H1 (cell line): ENCODE results near the gene UBR1. TPM values are rescaled to one million over a fixed set of nuclear protein-coding genes. Genes with fewer than 3 reads are reported as not detected.

Source experiments
- CTCF ChIA-PET: fragments of 300-600 bp; sonication (Branson Sonifier 250); formaldehyde crosslinking; loops from one replicate; lab custom pipeline; 2021; ENCODE audit not compliant: partially characterized antibody; lab: Charles Lee
- POLR2A ChIA-PET: fragments of 300-600 bp; sonication (Branson Sonifier 250); formaldehyde crosslinking; loops from one replicate; lab custom pipeline; 2021; ENCODE audit warnings: inconsistent platforms; ENCODE audit not compliant: partially characterized antibody; lab: Charles Lee
- DNase-seq, 2 experiments: peaks; one replicate each; pipeline versions ENCODE4 v3.0.0 to v3.0.0-alpha.2; 2010 to 2022; ENCODE audit warnings: low spot score in 2 of 2, low read depth in 1 of 2, mixed read lengths in 1 of 2
- FAIRE-seq: peaks from 2 replicates; lab custom pipeline; 2011; peaks lifted over from hg19 to GRCh38; lab: Jason Lieb, UNC
- H2AFZ ChIP-seq: 2 replicates; pipeline ENCODE4 v1.8.1; 2012; ENCODE audit warnings: low read length, inconsistent platforms
- H2AK5ac ChIP-seq: 2 replicates; pipeline ENCODE4 v1.6.1; 2013; ENCODE audit warnings: low read depth, low read length
- H2BK120ac ChIP-seq: replicated peaks from 2 replicates; pipeline ENCODE3; 2013; ENCODE audit warnings: low read depth, low read length, inconsistent platforms
- H2BK12ac ChIP-seq: 2 replicates; pipeline ENCODE4 v1.6.1; 2013; ENCODE audit warnings: low read depth, low read length
- H2BK15ac ChIP-seq: 2 replicates; pipeline ENCODE4 v1.6.1; 2013; ENCODE audit warnings: low read length
- H2BK20ac ChIP-seq: 2 replicates; pipeline ENCODE4 v1.6.1; 2013; ENCODE audit warnings: low read length
- H2BK5ac ChIP-seq: 2 replicates; pipeline ENCODE4 v1.6.1; 2013; ENCODE audit warnings: low read depth, low read length
- H3K14ac ChIP-seq: 2 replicates; pipeline ENCODE4 v1.6.1; 2013; ENCODE audit warnings: inconsistent platforms; ENCODE audit not compliant: insufficient read length
- H3K18ac ChIP-seq: 2 replicates; pipeline ENCODE4 v1.6.1; 2013; ENCODE audit warnings: low read length; ENCODE audit errors: extremely low read depth
- H3K23ac ChIP-seq: 2 replicates; pipeline ENCODE4 v1.6.1; 2013; ENCODE audit warnings: inconsistent platforms; ENCODE audit not compliant: insufficient read length
- H3K23me2 ChIP-seq: 2 replicates; pipeline ENCODE4 v1.6.1; 2013; ENCODE audit warnings: low read depth, low read length
- H3K27ac ChIP-seq: 2 replicates; pipeline ENCODE4 v1.6.1; 2011; ENCODE audit warnings: low read depth, low read length, inconsistent platforms
- H3K27me3 ChIP-seq, 4 experiments: replicated peaks in 1 of 4; 1 replicate in 1 of 4; 2 replicates in 3 of 4; pipeline versions ENCODE4 v1.6.1 to v1.8.1; 2011 to 2013; ENCODE audit warnings: low read length in 3 of 4, mild to moderate bottlenecking in 3 of 4, inconsistent platforms in 2 of 4, mixed read lengths in 2 of 4, moderate library complexity in 1 of 4; ENCODE audit not compliant: control insufficient read depth in 3 of 4, insufficient read depth in 3 of 4; ENCODE audit errors: extremely low read depth in 1 of 4
- H3K36me3 ChIP-seq, 4 experiments: 2 replicates each; pipeline versions ENCODE4 v1.6.1 to v1.8.1; 2011 to 2013; ENCODE audit warnings: mild to moderate bottlenecking in 4 of 4, low read length in 3 of 4, moderate library complexity in 2 of 4, control low read depth in 1 of 4, inconsistent platforms in 1 of 4; ENCODE audit not compliant: insufficient read depth in 4 of 4, control insufficient read depth in 2 of 4
- H3K4ac ChIP-seq: replicated peaks from 2 replicates; pipeline ENCODE3; 2013; ENCODE audit warnings: low read length, low read depth, mixed read lengths, inconsistent platforms; ENCODE audit not compliant: insufficient read length
- H3K4me1 ChIP-seq, 4 experiments: replicated peaks in 1 of 4; 1 replicate in 1 of 4; 2 replicates in 3 of 4; pipeline versions ENCODE4 v1.6.1 to v1.8.1; 2011 to 2013; ENCODE audit warnings: low read length in 3 of 4, inconsistent platforms in 2 of 4, mixed read lengths in 1 of 4; ENCODE audit not compliant: insufficient read depth in 4 of 4, control insufficient read depth in 3 of 4
- H3K4me2 ChIP-seq, 2 experiments: 2 replicates each; pipeline versions ENCODE4 v1.6.1 to v1.8.1; 2011 to 2013; ENCODE audit warnings: low read depth in 2 of 2, low read length in 2 of 2, control low read depth in 1 of 2, inconsistent platforms in 1 of 2, mild to moderate bottlenecking in 1 of 2; ENCODE audit not compliant: insufficient read depth in 1 of 2
- H3K4me3 ChIP-seq, 4 experiments: fragments of 200-600, 300-600 bp in 1 of 4; sonication (generic), shearing (Covaris generic), sonication (Bioruptor Twin) in 1 of 4; 2 replicates each; pipeline versions ENCODE4 v1.5.1 to v1.8.1; 2011 to 2016; ENCODE audit warnings: low read length in 4 of 4, low read depth in 3 of 4, control low read depth in 2 of 4, inconsistent platforms in 2 of 4, mild to moderate bottlenecking in 2 of 4, mixed read lengths in 1 of 4, moderate library complexity in 1 of 4; ENCODE audit not compliant: insufficient read depth in 2 of 4; ENCODE audit errors: extremely low read depth in 1 of 4
- H3K56ac ChIP-seq: replicated peaks from 2 replicates; pipeline ENCODE3; 2013; ENCODE audit warnings: low read depth, mild to moderate bottlenecking, mixed read lengths, low read length, inconsistent platforms; ENCODE audit not compliant: insufficient read length
- H3K79me1 ChIP-seq: 2 replicates; pipeline ENCODE4 v1.6.1; 2013; ENCODE audit warnings: low read depth, low read length, control low read depth
- H3K79me2 ChIP-seq, 2 experiments: 2 replicates each; pipeline versions ENCODE4 v1.6.1 to v1.8.1; 2012 to 2013; ENCODE audit warnings: low read length in 2 of 2, mild to moderate bottlenecking in 2 of 2, inconsistent platforms in 1 of 2; ENCODE audit not compliant: insufficient read depth in 2 of 2, control insufficient read depth in 1 of 2
- H3K9ac ChIP-seq, 4 experiments: replicated peaks in 1 of 4; 1 replicate in 1 of 4; 2 replicates in 3 of 4; pipeline versions ENCODE4 v1.6.1 to v1.8.1; 2011 to 2013; ENCODE audit warnings: low read depth in 3 of 4, low read length in 3 of 4, control low read depth in 2 of 4, mild to moderate bottlenecking in 2 of 4, moderate library complexity in 2 of 4, inconsistent platforms in 1 of 4; ENCODE audit errors: extremely low read depth in 1 of 4
- H3K9me3 ChIP-seq, 2 experiments: 2 replicates each; pipeline versions ENCODE4 v1.6.1 to v1.8.1; 2012 to 2013; ENCODE audit warnings: mild to moderate bottlenecking in 2 of 2, moderate library complexity in 2 of 2, control low read depth in 1 of 2, inconsistent platforms in 1 of 2, low read depth in 1 of 2, low read length in 1 of 2, mixed read lengths in 1 of 2; ENCODE audit not compliant: insufficient read depth in 2 of 2
- H4K20me1 ChIP-seq, 2 experiments: replicated peaks in 1 of 2; 2 replicates each; pipeline versions ENCODE3 to v1.8.1; 2011 to 2013; ENCODE audit warnings: inconsistent platforms in 2 of 2, low read length in 2 of 2, mild to moderate bottlenecking in 1 of 2; ENCODE audit not compliant: insufficient read depth in 2 of 2, control insufficient read depth in 1 of 2
- H4K5ac ChIP-seq: 2 replicates; pipeline ENCODE4 v1.6.1; 2013; ENCODE audit warnings: low read length, low read depth, mixed read lengths, inconsistent platforms; ENCODE audit not compliant: insufficient read length
- H4K8ac ChIP-seq: 2 replicates; pipeline ENCODE4 v1.8.0; 2013; ENCODE audit warnings: mild to moderate bottlenecking, moderate library complexity, low read length, inconsistent platforms; ENCODE audit not compliant: insufficient read depth; ENCODE audit errors: extremely low read depth
- H4K91ac ChIP-seq: replicated peaks from 2 replicates; pipeline ENCODE3; 2013; ENCODE audit warnings: low read length, mixed read lengths, inconsistent platforms; ENCODE audit not compliant: insufficient read length
- CBX8 ChIP-seq: fragments of 300-800, 300-1000 bp; sonication (generic); IDR thresholded peaks from 2 replicates; pipeline ENCODE4 v1.7.1; 2016; ENCODE audit warnings: low read depth, low read length, borderline replicate concordance
- TEAD4 ChIP-seq: IDR thresholded peaks from 2 replicates; pipeline ENCODE4 v1.6.1; 2012; ENCODE audit warnings: low read depth, low read length, inconsistent platforms, mixed read lengths
- WGBS, 2 experiments: shearing (Covaris generic) in 1 of 2; methylation state at CpG; one replicate each; pipeline versions ENCODE4 v1.1.6 to v1.1.7; 2013 to 2015; ENCODE audit warnings: low lambda C conversion rate in 2 of 2, mixed read lengths in 2 of 2, inconsistent platforms in 1 of 2, low coverage in 1 of 2, missing lambda C conversion rate in 1 of 2; ENCODE audit not compliant: insufficient replicate concordance in 2 of 2, insufficient coverage in 1 of 2, insufficient read length in 1 of 2; ENCODE audit errors: extremely low coverage in 1 of 2, missing lambda C conversion rate in 1 of 2; 5-methylcytosine and 5-hydroxymethylcytosine counted together
- polyA plus RNA-seq, 7 experiments: library from polyadenylated mRNA; depleted of rRNA in 3 of 7; stranded (reverse) in 5 of 7; unstranded in 2 of 7; fragments of >200 nt in 5 of 7; fragments of 200-250 nt in 2 of 7; gene quantifications; 1 replicate in 5 of 7; 2 replicates in 1 of 7; 4 replicates in 1 of 7; pipeline versions ENCODE4 v1.2.1 to v1.2.3, GENCODE V29; 2011 to 2013; ENCODE audit warnings: missing spikeins in 2 of 7, mixed read lengths in 2 of 7
- total RNA-seq: library from RNA; stranded (reverse); fragmentation: NEBNext Ultra II Directional; extraction: Animal tissue kit (Norgen Biotek cat#: 25700); gene quantifications from 2 replicates; pipeline ENCODE4 v1.2.1, GENCODE V29; 2021

The UBR1 gene
- total and polyA plus RNA-seq, 2 of the 8 experiments (the other 6 are each of a cell fraction or from before 2014, with no cell fraction given): 3.7 to 18.7 TPM

GRCh38 chr15:42996871-42997270, 109.0 kb downstream of the UBR1 start:
- Histone ChIP-seq H4K20me1 (peaks cover 0 to 2% of the 10 kb centered on the region in 2 experiments), H2BK5ac (no peak overlapping the region), H4K5ac (no peak overlapping the region), H3K27me3 (no peaks in the 10 kb centered on the region), H3K56ac (no peak overlapping the region), H3K14ac (no peak overlapping the region), H3K23ac (no peak overlapping the region), H2AK5ac (no peak overlapping the region), H3K4me3 (no peak overlapping the region), H2BK15ac (no peak overlapping the region), H2BK12ac (no peak overlapping the region), H3K4me2 (no peak overlapping the region), H3K79me1 (no peaks in the 10 kb centered on the region), H2BK120ac (no peak overlapping the region), H2BK20ac (no peak overlapping the region), H3K4ac (no peak overlapping the region), H2AFZ (no peak overlapping the region), H3K27ac (no peak overlapping the region), H3K18ac (no peak overlapping the region), H3K9ac (no peak overlapping the region), H3K23me2 (no peaks in the 10 kb centered on the region), H3K4me1 (0 out of 7 replicates have a peak, but pooled peaks cover 0 to 2% (median 0%) of the 10 kb centered on the region in 4 experiments), H3K9me3 (no peaks in the 10 kb centered on the region), H4K8ac (no peak overlapping the region), H4K91ac (no peak overlapping the region), H3K79me2 (no peaks in the 10 kb centered on the region)
- no peak for FAIRE-seq
- CTCF ChIA-PET: interaction anchor here (0.8 kb wide), 1 partner anchor 324 kb away, joined by 3 read pairs; no protein-coding TSS in a partner anchor
- DNase-seq: peak in 1 of 2 experiments; percentile 7
- POLR2A ChIA-PET: no interaction called here
- 91% methylated on average over 7 of the region's 7 CpGs; no CpG with 5 or more reads in 1 of the 2 experiments for WGBS, 2 experiments
- TF ChIP-seq CBX8: no peak
- TF ChIP-seq TEAD4: 0 out of 2 replicates have a peak, but pooled peaks have one; percentile 22
- TF ChIP-seq, all 59 proteins: peak for 1
- H3K36me3 ChIP-seq: peaks cover 0 to 2% (median 0%) of the 10 kb centered on the region in 4 experiments; a peak in 2 of 8 replicates
